Measurements from ENCODE around the gene PCSK4.

PCSK4 gene

GRCh38 chr19:1494115-1494815 is 4.1 kb upstream of the PCSK4 start:
- CTCF ChIA-PET, result interaction anchor here (0.5 to 1.1 kb wide), 3 partner anchors 8 to 298 kb away, joined by 3 to 7 read pairs (median 3); no protein-coding TSS in a partner anchor
- POLR2A ChIA-PET, result interaction anchor here (0.7 kb wide), 1 partner anchor 380 kb away, joined by 8 read pairs; no protein-coding TSS in a partner anchor
- no peak overlapping the region for H3K4me3 ChIP-seq (ENCODE audit: low read depth, low read length)
- TF ChIP-seq, protein P1, sequence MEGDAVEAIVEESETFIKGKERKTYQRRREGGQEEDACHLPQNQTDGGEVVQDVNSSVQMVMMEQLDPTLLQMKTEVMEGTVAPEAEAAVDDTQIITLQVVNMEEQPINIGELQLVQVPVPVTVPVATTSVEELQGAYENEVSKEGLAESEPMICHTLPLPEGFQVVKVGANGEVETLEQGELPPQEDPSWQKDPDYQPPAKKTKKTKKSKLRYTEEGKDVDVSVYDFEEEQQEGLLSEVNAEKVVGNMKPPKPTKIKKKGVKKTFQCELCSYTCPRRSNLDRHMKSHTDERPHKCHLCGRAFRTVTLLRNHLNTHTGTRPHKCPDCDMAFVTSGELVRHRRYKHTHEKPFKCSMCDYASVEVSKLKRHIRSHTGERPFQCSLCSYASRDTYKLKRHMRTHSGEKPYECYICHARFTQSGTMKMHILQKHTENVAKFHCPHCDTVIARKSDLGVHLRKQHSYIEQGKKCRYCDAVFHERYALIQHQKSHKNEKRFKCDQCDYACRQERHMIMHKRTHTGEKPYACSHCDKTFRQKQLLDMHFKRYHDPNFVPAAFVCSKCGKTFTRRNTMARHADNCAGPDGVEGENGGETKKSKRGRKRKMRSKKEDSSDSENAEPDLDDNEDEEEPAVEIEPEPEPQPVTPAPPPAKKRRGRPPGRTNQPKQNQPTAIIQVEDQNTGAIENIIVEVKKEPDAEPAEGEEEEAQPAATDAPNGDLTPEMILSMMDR (IDR thresholded peaks at IDR 0.05; ENCODE audit: insufficient read depth, low read length, missing control alignments), result no peak
- no peak for DNase-seq (ENCODE audit: low read depth, low spot score)

DNA sequence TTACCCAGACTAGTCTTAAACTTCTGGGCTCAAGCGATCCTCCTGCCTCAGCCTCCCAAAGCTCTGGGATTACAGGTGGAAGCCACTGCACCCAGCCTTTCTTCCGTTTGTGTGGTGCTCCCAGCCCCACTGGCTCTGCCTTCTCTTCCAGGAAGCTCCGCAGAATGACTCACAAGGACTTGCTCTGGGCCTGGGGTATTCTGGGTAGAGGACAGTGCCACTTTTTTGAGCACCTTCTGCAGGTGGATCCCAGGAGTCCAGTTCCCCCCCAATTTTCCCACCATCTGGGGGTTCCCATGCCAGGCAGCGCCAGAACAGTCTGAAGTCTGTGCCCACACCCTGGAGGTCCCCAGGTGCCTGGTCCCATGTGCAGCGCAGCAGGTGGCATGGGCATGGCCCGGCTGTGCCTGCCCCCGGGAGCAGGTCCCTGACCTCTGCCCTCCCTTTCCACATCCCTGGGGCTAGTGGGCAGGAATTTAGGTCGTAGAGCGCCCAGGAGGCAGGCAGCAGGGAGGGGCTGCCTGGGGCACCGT is 2.4 kb upstream of the PCSK4 start:
- POLR2A ChIA-PET, result no interaction called here
- CTCF ChIA-PET, result no interaction called here
- TF ChIP-seq, protein P1 (IDR thresholded peaks at IDR 0.05; ENCODE audit: insufficient read depth, low read length, missing control alignments), result no peak
- DNase-seq (ENCODE audit: low read depth, low spot score), result no peak
- H3K4me3 ChIP-seq (ENCODE audit: low read depth, low read length), result no peak overlapping the region

GRCh38 chr19:1491849-1492170 is 1.7 kb upstream of the PCSK4 start:
- ChIA-PET POLR2A (no interaction called here), CTCF (interaction anchor here (1.9 to 2.6 kb wide), 2 partner anchors 11 to 12 kb away, joined by 4 to 9 read pairs; no protein-coding TSS in a partner anchor)
- H3K4me3 ChIP-seq (ENCODE audit: low read depth, low read length), result no peak overlapping the region; the same call in 1 of the 2 replicates
- TF ChIP-seq, protein P1 (IDR thresholded peaks at IDR 0.05; ENCODE audit: insufficient read depth, low read length, missing control alignments), result no peak
- DNase-seq (ENCODE audit: low read depth, low spot score), result no peak

- H3K4me3 ChIP-seq (ENCODE audit: low read depth, low read length), result peak within 1 kb of the TSS; percentile 72
- TF ChIP-seq, protein P1 (IDR thresholded peaks at IDR 0.05; ENCODE audit: insufficient read depth, low read length, missing control alignments), result no peak
- POLR2A ChIA-PET, result interaction anchor here (0.5 to 0.8 kb wide), 4 partner anchors 19 to 249 kb away, joined by 3 to 5 read pairs (median 4); partner anchors contain the start of gene CIRBP
- DNase-seq (ENCODE audit: low read depth, low spot score), result no peak
- CTCF ChIA-PET, result interaction anchor here (1.9 to 2.6 kb wide), 2 partner anchors 12 to 13 kb away, joined by 4 to 9 read pairs; no protein-coding TSS in a partner anchor
Observed at GRCh38 chr19:1491114-1491848, 1.1 kb upstream of the PCSK4 start, which contains the start of gene REEP6. Gene REEP6 (plus strand): TSS chr19:1491181. CDS start chr19:1491270, 89 bp downstream.

GRCh38 chr19:1489463-1490310 is 463 bp downstream of the PCSK4 start:
- ChIA-PET POLR2A (no interaction called here), CTCF (interaction anchor here (2.6 kb wide), 1 partner anchor 14 kb away, joined by 9 read pairs; no protein-coding TSS in a partner anchor)
- no peak for DNase-seq (ENCODE audit: low read depth, low spot score)
- H3K4me3 ChIP-seq (ENCODE audit: low read depth, low read length), result peak overlapping the region; percentile 72
- TF ChIP-seq, protein P1 (IDR thresholded peaks at IDR 0.05; ENCODE audit: insufficient read depth, low read length, missing control alignments), result no peak
